ENCODE measurements around the gene AUH.

The AUH gene, protein sequence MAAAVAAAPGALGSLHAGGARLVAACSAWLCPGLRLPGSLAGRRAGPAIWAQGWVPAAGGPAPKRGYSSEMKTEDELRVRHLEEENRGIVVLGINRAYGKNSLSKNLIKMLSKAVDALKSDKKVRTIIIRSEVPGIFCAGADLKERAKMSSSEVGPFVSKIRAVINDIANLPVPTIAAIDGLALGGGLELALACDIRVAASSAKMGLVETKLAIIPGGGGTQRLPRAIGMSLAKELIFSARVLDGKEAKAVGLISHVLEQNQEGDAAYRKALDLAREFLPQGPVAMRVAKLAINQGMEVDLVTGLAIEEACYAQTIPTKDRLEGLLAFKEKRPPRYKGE

DNA sequence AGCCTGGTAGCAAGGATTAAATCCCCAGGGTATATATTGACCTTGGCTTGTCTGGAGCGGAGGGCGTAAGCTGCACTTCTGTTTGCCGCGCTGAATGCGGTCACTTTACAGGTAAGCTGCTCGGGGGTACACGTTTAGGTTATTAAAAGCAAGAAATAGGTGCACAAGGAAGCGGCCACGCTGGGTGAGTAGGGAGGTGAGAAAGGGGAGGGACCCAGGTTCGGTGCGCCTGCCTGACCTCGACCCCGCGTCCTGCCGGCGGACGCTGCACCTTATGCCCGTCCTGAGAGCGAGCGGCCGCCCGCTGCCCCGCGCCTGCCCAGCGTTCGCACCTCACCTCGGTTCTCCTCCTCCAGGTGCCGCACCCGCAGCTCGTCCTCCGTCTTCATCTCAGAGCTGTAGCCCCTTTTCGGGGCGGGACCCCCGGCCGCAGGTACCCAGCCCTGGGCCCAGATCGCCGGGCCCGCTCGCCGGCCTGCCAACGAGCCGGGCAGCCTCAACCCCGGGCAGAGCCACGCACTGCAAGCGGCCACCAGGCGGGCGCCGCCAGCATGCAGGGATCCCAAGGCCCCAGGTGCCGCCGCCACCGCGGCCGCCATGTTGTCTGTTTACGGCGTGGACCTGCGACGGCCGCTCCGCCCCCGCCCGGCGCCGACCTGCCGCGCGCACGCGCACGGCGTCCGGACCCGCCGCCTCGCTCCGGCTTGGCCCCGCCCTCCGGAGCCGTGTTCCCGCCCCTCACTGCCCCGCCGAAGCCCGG, at the start of gene AUH:
AUH (minus strand) TSS at position 628 of the 760 bp plus-strand sequence; CDS start at position 599, 29 bp downstream.
- DNase-seq (ENCODE audit: low read depth in 1 of 2, low spot score in 1 of 2), result peak; percentile 75 to 76
- in situ Hi-C loops (cut with HindIII; ENCODE audit: low pct_unique_long_range_greater_than_20kb, low sequenced_read_pairs), result no loop called here
- TF ChIP-seq JUND (IDR thresholded peaks at IDR 0.05; ENCODE audit: low read depth), result no peak

- no peak for TF ChIP-seq JUND (IDR thresholded peaks at IDR 0.05; ENCODE audit: low read depth)
- in situ Hi-C loops (cut with HindIII; ENCODE audit: low pct_unique_long_range_greater_than_20kb, low sequenced_read_pairs), result no loop called here
- DNase-seq (ENCODE audit: low read depth in 1 of 2, low spot score in 1 of 2), result no peak
These were observed 49.5 kb upstream of the AUH start for GRCh38 chr9:91411096-91411771.

DNA sequence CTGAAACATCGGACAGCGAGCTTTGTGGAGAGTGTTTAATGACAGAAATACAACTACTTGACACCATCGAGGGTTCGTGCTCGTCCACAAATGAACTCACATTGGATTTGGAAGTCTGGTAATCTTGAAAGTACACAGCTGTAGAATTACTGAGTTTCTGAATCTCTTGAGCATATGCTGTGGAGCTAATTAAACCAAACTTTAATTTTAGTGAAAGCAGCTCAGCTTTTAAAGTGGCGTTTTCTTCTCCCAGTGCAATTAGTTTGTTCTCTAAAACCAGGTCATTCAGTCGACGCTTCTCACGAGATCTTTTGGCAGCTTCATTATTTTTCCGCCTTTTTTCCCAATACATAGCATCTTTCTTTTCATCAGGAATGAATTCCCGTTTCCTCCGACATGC, 48.4 kb upstream of the AUH start:
- no peak for DNase-seq (ENCODE audit: low read depth in 1 of 2, low spot score in 1 of 2)
- in situ Hi-C loops (cut with HindIII; ENCODE audit: low pct_unique_long_range_greater_than_20kb, low sequenced_read_pairs), result no loop called here
- TF ChIP-seq JUND (IDR thresholded peaks at IDR 0.05; ENCODE audit: low read depth), result no peak

DNA sequence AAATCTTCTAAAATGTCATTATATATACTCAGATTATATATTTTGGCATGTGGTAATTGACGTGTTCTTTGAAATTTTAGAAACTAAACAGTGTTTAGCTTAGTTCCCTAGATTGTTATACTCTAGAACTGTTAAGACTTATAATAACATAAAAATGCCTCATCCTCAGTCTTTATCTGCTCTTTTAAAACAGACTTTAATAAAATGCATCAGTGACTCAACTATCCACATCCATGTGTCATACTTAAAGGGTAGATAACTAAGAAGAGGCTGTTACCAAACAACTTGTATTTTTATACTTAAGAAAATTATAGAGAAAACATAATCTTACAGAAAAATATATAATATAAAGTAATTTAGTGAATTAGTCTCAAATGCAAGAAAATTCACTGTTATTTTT, 46.8 kb upstream of the AUH start:
- TF ChIP-seq JUND (IDR thresholded peaks at IDR 0.05; ENCODE audit: low read depth), result no peak
- in situ Hi-C loops (cut with HindIII; ENCODE audit: low pct_unique_long_range_greater_than_20kb, low sequenced_read_pairs), result no loop called here

DNA sequence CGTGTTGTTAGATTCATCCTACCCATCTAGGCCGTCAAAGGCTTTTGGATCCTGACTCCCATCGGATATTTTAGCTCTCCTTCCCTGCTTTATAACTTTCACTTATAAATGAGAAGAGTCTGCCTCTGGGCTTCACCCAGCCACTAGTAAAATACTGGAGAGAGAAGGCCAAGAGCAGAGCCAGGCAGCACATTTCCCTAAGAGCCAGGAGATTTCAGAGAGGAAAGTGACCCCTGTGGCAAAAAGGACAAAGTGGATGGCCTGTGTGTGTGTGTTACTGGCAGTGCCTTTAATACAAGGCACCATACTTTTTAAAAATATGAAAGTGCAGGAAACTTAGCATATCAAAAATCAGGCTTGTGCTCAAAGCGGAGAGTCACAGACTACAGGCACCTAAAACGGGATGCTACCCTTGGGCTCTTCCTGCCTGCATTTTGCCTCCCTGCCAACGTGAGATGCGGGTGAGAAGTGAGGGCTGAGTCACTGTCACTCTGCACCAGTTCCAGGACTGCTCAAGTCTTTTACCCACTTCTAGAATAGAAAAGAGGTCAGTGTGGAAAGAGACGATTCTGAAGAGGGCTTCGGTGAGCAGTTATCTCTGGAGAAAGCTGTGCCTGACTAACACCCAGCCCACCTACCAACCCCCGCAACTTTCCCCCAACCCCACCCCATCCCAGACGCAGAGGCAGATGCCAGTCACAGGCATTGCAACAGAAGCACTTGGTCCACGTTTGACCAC, 46.0 kb upstream of the AUH start:
- no peak for TF ChIP-seq JUND (IDR thresholded peaks at IDR 0.05; ENCODE audit: low read depth)
- in situ Hi-C loops (cut with HindIII; ENCODE audit: low pct_unique_long_range_greater_than_20kb, low sequenced_read_pairs), result no loop called here
- DNase-seq (ENCODE audit: low read depth in 1 of 2, low spot score in 1 of 2), result no peak

More for the DNA sequence above, 46.8 kb upstream of the AUH start:
- DNase-seq (ENCODE audit: low read depth in 1 of 2, low spot score in 1 of 2), result no peak

DNA sequence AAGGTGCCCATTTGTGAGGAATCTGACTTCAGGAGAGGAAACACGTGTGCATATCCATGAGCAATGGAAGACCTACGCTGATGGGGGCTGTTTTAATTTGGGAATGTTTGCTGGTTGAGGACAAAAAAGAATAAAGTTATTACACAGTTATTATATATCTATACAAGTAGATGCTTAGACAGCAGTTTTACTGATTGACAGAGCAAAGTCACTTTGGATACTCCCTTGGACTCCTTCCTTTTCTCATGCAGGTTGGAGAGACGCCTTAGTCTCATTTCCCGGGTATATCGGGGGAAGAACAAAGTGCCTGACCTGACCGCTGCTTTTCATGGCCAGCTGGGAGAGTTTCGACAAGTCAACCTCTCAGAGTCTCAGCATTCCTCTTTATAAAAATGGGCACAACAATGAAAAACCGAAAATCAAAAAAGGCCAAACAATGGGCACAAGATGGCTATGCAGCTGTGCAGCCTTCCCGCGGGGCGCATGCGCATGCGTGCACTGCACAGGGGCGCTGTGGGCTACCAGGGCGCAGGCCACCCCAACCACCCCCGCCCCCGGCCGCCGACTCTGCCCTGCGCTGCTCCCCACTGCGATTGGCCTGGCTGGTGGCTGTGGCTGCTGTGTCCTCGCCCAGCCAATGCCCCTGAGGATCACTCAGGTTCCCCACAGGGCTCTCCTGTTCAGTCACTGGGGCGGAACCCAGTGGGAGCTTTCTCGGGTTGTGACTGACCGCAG, 43.8 kb upstream of the AUH start:
- no peak for DNase-seq (ENCODE audit: low read depth in 1 of 2, low spot score in 1 of 2)
- no peak for TF ChIP-seq JUND (IDR thresholded peaks at IDR 0.05; ENCODE audit: low read depth)
- in situ Hi-C loops (cut with HindIII; ENCODE audit: low pct_unique_long_range_greater_than_20kb, low sequenced_read_pairs), result no loop called here

DNA sequence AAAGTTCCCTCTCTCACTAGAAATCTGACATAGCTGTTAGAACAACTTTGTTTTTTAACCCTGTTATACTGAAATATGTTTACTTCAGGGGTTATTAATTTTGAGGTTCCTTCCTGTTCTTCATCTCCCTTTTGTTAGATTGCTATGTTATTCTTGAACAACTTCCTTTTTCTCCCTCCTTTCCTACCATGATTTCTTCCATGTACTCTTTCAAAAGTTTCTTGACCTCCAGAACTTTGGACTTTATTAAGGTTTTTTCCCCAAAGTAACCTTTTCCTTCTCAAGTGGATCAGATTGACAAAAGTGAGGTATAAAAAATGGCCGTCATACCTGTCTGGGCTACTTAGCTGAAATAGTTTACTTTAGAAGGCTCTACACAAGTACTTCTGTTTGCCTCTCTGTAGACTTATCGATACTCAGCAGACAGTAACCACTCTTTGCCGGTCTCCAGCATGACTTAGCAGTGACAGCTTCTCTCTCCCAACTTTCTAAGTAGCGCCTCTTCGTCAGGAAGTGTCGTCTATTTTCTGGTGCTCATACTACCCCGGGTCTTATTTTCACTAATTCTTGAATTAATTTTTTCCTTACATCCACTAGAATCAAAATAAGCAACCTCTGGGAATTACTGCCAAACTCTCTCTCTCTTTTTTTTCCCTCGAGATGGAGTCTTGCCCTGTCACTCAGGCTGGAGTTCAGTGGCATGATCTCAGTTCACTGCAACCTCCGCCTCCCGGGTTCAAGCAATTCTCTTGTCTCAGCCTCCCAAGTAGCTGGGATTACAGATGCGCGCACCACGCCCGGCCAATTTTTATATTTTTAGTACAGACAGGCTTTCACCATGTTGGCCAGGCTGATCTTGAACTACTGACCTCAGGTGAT, 42.2 kb upstream of the AUH start:
- TF ChIP-seq JUND (IDR thresholded peaks at IDR 0.05; ENCODE audit: low read depth), result no peak
- in situ Hi-C loops (cut with HindIII; ENCODE audit: low pct_unique_long_range_greater_than_20kb, low sequenced_read_pairs), result no loop called here
- DNase-seq (ENCODE audit: low read depth in 1 of 2, low spot score in 1 of 2), result no peak

GRCh38 chr9:91398926-91399325, 37.2 kb upstream of the AUH start:
- DNase-seq (ENCODE audit: low read depth in 1 of 2, low spot score in 1 of 2), result no peak
- no peak for TF ChIP-seq JUND (IDR thresholded peaks at IDR 0.05; ENCODE audit: low read depth)
- in situ Hi-C loops (cut with HindIII; ENCODE audit: low pct_unique_long_range_greater_than_20kb, low sequenced_read_pairs), result no loop called here

DNA sequence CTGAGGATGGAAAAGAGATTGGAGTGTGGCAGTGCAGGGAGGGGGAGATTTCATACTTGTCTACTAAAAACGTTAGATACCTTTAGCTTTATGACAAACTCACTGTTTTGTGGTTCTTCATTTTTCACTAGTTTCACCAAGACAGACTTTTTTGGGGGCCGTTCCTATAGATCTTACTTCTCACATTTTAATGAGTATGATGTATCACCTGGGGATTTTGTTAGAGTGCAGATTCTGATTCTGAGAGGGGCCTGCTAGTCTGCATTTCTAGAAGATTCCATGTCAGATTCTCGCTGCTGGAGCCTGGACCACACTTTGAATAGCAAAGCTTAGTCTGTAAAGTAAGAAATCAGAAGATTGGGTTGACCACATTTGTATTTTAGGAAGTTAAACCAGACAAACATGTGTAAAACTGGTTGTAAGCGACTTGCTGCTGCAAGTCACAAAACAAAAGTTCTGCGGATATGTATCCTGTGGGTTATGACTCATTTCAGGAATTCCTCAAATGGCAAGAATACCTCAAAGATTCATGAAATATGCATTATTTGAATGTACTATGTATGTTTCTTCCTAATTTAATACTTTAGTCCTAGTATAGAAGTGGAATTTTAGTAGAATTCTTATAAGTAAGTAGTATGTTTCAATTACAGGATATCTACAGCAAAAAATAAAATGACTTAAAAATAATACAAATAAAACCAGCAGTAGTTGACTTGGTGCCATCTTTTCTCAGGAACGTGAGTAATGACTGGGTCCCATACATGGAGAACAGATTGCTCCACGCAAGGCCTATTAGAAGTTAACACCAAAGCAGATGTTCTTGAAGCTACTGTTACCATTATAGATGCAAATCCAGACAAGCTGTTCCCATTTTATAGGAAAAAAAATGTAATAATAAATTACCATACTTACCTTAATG, 34.1 kb upstream of the AUH start:
- in situ Hi-C loops (cut with HindIII; ENCODE audit: low pct_unique_long_range_greater_than_20kb, low sequenced_read_pairs), result no loop called here
- no peak for TF ChIP-seq JUND (IDR thresholded peaks at IDR 0.05; ENCODE audit: low read depth)
- DNase-seq (ENCODE audit: low read depth in 1 of 2, low spot score in 1 of 2), result no peak

DNA sequence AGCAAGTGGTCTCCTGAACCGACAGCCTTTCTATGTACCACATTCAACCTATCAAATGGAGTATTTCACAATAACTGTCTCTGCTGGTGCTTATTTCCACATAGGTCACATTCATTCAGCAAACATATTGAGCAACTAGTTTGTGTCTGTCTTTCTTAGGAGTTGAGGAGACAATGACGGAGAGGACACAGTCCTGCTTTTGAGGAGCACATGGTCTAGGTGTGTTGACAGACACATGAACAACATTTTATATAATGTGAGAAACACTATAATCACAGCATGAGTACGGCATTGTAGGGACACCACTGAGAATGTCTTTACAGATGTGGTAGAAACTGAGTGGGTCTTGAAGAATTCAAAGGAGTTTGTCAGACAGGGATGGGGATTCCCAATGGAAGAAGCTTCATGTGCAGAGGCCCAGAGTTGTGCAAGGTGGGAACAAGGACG, 33.4 kb upstream of the AUH start:
- no peak for DNase-seq (ENCODE audit: low read depth in 1 of 2, low spot score in 1 of 2)
- no peak for TF ChIP-seq JUND (IDR thresholded peaks at IDR 0.05; ENCODE audit: low read depth)
- in situ Hi-C loops (cut with HindIII; ENCODE audit: low pct_unique_long_range_greater_than_20kb, low sequenced_read_pairs), result no loop called here
